DMS114 treated with DMSO at 0.1 percent for 48 hours (cell line): ENCODE data around the gene SLC35E2B.

Source experiments
- DNase-seq: peaks from one replicate; lab custom pipeline; 2025; ENCODE audit not compliant: unreplicated experiment; lab: John Stamatoyannopoulos, UW

The SLC35E2B gene

GRCh38 chr1:1627261-1627828 lies 65.2 kb downstream of the SLC35E2B start:
- DNase-seq: no peak

DNA sequence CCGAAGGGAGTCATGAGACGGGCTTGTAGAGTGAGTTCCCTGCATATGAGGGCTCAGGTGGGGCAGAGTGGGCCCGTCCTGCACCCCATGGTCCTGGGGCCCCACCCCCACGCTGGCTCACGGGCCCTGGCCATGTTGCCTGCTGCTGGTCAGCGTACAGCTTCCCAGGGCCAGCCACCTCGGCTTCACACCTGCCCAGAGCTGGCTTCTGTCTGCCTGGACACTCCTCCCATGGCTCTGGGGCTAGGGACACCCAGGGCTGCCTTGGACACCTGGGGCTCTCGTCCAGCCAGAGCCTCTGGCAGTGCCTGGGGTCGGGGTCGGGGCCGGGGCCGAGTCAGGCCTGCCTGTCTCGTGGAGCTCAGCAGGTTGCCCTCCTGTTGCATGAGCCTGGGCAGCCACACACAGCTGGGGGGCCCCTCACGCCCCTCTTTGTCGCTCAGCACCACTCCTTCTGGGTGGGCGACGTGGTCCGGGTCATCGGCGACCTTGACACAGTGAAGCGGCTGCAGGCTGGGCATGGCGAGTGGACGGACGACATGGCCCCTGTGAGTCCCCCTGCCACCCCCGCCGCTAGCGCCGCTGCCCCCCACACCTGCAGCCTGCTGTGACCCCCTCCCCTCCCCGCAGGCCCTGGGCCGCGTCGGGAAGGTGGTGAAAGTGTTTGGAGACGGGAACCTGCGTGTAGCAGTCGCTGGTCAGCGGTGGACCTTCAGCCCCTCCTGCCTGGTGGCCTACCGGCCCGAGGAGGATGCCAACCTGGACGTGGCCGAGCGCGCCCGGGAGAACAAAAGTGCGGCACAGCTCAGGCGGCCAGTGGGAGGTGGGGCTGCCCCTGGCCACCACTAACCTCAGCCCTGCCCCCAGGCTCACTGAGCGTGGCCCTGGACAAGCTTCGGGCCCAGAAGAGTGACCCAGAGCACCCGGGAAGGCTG lies 66.1 kb downstream of the SLC35E2B start:
- no peak for DNase-seq

DNA sequence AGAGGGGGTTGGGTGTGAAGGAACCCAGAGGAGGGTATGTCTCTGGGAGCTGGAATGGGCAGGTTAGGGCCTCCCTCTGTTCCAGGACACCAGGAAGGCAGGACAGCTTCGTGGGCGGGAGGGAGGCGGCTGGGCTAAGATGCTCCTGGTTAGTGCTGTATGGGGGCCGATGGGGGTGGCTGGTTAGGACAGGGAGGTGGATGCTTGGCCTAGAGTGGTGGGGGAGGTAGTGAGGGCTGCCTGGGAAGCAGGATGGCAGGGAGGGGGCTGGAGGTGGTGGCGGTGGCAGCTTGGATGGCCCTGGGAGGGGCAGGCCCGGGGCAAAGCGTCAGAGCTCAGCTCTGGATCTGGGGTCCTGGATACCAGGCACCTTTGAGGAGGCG lies 66.8 kb downstream of the SLC35E2B start:
- no peak for DNase-seq

DNA sequence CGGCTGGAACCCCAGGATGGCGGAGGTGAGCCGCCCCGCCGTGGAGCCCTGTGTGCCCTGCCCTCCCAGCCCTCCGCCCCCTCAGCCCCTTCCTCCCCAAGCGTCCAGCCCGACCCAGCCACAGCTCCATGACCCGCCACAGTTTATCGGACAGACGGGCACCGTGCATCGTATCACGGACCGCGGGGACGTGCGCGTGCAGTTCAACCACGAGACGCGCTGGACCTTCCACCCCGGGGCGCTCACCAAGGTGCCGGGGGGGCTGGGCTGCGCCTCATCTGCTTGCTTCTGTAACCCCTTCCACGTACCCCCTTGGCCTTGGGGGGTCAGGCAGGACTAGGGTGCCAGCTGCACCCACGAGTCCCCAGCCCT lies 67.2 kb downstream of the SLC35E2B start:
- DNase-seq: no peak

GRCh38 chr1:1624443-1625403 lies 67.9 kb downstream of the SLC35E2B start:
- no peak for DNase-seq

DNA sequence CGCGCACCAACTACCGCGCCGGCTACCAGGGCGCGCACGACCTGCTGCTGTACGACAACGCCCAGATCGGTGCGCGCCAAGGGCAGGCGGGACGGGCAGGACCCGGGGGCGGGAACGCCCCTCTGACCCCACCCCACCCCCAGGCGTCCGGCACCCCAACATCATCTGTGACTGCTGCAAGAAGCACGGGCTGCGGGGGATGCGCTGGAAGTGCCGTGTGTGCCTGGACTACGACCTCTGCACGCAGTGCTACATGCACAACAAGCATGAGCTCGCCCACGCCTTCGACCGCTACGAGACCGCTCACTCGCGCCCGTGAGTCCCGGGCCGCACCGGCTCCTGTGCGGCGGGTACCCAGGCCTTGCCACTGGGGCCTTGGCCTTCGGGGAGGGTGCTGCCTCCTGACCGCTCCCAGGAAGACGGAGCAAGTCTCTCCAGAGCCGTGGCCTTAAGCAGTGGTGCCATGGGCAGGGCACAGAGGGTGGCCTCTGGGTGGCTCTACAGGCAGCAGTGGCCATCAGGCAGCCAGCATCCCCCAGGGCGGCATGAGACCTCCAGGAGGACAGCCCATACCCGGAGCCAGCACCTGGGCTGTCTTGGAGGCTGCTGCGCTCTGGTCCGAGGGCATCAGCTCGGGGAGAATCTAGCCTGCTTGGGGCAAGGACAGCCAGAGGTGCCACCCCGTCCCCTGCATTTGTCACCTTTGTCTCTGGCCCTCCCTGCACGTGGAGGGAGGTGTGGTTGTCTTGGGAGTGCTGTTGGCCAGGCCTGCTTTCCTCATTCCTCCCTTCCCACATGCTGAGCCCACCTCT lies 68.8 kb downstream of the SLC35E2B start:
- DNase-seq: no peak

DNA sequence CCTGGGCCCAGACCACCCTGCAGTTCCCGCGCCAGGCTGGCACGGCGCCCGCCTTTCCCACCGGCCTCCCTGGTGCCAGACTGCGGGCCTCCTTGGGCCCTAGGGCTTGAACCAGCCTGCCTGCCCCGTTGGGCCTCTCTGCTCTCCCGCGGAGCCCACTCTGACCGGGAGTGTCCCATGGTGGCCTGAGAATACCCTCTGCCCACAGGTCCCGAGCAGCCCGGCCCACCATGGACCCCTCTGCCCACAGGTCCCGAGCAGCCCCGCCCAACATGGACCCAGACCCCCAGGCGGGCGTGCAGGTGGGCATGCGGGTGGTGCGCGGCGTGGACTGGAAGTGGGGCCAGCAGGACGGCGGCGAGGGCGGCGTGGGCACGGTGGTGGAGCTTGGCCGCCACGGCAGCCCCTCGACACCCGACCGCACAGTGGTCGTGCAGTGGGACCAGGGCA lies 69.4 kb downstream of the SLC35E2B start:
- no peak for DNase-seq

DNA sequence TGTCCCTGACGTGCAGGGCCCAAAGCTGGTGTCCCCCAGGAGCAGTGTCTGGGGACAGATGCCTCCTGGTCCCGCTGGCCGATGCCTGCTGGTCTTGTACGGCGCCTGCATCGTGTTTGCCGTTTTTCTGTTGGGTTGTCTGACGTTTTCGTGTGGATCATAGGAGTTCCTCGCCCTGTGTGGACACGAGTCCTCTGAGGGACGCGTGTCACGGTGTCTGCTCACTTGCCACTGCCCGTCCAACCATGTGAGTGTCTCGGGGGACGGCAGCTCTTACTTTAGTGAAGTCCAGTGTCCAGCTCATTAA lies 69.9 kb downstream of the SLC35E2B start:
- DNase-seq: no peak

DNA sequence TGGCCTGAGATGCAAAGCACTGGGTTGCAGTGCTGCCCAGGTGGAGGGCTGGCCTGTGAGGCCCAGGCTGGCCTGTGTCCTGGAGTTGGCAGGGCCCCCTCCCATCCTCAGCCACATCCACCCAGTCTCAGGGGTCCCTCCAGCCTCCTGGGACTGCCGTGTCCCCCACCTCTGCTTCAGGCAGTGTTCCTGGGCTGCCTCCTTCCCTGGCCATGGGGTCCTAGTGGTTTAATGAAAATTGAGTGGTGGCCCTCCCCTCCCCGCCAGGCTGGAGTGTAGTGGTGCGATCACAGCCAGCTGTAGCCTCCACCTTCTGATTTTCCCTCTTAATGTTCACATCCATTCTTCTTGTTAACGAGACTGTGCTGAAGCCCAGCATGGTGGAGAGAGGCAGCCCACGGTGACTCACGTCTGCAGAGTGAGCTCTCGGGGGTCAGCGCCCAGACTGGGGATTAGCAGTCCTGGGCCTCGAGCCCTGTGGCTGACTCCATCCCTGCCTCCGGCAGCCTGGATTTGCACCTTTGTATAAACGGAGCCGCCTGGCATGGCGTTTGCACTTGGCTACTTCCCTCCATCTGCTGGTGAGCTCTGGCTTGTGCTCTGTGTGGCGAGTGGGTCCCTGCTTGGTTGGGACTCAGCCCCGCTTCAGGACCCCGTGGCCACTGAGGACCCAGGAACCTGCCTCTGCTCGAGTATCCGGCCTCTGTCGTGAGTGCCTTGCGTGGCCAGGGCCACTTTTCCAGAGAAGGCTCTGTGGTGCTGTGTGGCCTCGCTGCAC lies 70.4 kb downstream of the SLC35E2B start:
- DNase-seq: no peak

DNA sequence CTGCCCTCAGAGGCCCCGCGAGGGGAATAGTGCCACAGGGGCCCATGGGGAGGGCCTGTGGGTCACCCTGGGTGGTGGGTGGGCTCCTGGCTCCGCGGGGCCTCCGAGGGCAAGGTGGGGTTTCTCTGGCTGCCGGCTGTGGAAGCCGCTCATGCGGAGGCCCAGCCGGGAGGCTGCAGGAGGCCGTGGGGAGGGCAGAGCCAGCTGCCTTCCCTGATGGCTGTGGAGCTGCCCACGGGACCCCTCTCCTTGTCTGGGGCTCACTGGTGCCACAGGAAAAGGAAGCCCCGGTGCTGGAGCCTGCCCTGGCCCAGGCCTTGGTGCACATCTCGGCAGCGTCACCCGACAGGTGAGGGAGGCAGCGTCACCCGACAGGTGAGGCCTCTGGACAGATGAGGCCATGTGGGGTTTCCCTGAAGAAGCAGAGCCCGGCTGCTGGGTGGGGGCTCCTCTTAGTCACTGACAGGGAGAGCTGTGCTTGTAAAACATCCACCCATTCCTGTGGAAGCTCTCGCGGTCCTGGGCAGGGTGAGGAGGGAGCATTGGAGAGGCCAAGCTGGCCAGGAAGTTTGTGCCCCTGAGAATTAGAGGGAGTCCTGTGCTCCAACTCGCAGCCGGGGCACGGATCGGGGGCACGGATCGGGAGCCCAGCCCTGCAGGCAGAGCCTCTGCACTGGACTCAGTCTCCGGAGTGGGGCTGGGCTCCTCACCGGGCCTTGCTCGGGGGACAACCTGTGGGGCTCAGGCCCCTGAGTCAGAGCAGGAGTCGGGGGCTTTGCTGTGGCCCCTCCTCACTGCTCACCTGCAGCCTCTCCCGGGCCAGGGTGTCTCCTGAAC lies 71.2 kb downstream of the SLC35E2B start:
- no peak for DNase-seq

GRCh38 chr1:1620433-1621139 lies 72.0 kb downstream of the SLC35E2B start:
- DNase-seq: no peak

- DNase-seq: no peak
These were observed 72.7 kb downstream of the SLC35E2B start for GRCh38 chr1:1619917-1620361.

DNA sequence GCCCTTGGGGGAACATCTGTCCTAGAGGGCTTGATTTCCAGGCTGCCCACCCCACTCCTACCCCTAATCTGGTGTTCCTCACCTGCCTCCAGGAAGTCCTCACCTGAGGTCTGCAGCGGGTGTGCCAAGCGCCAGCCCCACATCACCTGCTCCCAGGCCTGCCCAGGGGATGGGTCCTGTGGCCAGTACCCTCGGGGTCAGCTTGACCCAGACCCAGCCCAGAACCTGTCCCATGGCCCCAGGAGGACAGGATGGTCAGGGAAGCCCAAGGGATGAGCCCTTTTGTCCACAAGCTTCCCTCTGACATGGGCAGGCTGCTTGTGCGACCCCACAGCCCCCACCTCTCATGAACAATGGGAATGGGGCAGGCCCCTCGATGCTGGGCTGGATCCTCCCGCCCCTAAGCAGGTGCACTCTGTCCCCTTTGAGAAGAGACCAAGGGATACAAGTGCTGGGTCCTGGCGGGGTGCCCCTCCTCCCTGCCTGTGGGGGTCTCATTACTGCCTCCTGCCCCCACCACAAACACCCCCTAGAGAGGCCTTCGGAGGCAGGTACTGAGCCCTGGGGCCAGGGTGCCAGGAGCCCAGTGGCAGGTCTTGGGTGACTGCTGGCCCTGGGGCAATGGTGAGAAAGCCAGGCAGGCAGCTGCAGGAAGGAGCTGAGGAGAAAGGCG lies 74.1 kb downstream of the SLC35E2B start:
- DNase-seq: no peak

- DNase-seq: no peak
These were observed 74.7 kb downstream of the SLC35E2B start for GRCh38 chr1:1617925-1618324.

DNA sequence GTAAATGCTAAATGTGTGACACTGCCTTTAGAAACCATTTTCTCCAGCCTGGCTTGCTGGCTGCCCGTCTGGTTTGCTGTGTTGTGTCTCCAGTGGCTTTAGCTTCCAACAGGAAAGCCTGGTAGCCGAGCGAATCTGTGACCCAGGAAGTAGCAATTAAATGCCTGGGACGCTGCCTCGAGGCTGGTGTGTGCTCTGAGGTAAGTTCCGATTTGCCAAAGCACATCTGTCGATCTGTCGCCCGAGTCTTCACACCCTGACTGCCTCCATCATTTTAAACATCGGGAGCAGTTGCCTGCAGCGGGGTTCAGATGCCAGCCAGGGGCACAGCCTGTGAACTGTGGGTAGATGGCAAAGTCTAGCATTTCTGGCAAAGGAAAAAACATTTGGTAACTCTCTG lies 75.1 kb downstream of the SLC35E2B start:
- no peak for DNase-seq

- no peak for DNase-seq
These were observed 75.8 kb downstream of the SLC35E2B start for GRCh38 chr1:1616838-1617237.

DNA sequence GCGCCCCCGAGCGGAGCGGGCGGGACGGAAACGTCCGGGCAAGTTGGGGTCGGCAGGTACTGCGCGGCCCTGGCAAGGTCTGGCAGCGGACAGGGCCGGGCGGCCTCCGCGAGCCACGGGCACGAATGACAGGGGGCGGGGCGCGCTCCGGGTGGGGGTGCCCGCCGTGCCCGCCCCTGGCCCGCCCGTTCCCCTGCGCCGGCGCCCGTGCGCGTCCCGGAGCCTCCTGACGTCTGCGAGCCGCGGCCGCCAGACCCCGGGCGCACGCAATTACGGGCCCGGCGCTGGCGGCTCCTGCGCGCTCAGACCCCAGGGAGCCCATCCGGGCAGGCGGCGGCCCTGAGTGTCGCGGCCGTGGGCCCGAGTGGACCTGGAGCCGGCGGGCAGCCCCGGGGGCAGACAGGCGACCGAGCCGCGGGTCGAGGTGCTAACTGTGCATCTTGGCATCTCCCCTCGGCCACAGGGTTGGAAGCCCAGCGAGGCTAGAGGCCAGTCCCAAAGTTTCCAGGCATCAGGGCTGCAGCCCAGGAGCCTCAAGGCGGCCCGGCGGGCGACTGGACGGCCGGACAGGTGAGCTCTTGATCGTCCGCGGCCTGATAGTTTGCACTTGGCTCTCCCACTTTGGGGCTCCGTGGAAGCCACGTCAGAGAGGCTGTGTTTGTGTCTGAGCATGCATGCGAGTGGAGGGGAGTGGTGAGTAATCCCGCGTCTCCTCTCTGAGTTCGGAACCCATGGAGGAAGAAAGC lies 76.4 kb downstream of the SLC35E2B start:
- no peak for DNase-seq
